A204.1 (cell line): Measurements from ENCODE around the gene KAT2B.

Experiments
- FAIRE-seq: peaks from 2 replicates; lab custom pipeline; 2012; peaks lifted over from hg19 to GRCh38; lab: Jason Lieb, UNC

KAT2B gene

DNA sequence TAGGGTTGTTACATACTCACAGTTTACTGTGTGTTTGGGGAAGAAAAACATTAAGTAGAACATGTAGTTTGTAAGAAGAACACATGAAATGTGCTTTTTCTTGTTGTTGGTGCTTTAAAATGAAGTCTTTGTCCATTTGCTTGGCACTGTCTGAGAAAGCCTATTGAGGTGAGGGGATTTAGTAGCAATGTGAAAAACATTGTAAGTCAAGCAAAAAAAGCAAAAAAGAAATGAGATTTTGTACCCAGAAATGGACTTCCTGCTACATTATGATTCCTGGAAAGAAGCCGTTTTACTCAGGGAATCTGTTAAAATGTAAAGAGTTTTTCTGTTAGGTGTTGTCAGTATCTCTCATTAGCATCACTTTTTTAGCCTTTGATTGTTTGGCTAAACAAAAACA lies 59.9 kb downstream of the KAT2B start:
- FAIRE-seq: no peak

DNA sequence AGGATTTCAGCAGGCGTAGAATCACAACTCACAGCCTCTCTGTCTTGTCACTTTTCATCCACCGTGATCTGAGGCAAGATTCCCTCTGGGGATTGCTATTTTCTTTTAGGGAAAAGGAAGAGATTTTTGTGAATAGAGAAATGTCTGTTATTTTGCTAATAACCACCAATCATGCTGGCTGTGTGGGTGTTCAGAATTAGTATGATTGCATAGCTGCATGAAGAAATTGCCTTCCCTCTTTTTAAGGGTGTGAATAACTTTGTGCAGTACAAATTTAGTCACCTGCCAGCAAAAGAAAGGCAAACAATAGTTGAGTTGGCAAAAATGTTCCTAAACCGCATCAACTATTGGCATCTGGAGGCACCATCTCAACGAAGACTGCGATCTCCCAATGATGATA lies 60.8 kb downstream of the KAT2B start:
- no peak for FAIRE-seq

DNA sequence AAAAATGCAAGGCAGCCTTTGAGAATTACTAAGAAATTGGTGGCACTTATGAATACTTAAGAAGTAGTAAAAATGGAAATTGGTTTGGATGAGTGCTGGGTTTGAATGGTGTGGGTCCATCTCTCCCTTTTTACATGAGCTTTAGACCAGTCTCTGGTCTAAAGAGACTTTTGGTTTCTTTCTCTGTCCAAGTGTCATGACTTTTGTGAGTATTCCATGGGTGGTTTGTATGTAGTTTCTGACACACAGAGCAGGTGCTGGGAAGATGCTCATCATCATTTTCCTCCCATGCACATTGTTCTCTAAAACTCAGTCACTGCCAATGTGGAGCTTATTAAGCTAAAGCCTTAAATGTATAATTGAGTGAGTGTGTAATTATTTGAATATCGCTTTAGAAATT lies 63.5 kb downstream of the KAT2B start:
- FAIRE-seq: no peak

DNA sequence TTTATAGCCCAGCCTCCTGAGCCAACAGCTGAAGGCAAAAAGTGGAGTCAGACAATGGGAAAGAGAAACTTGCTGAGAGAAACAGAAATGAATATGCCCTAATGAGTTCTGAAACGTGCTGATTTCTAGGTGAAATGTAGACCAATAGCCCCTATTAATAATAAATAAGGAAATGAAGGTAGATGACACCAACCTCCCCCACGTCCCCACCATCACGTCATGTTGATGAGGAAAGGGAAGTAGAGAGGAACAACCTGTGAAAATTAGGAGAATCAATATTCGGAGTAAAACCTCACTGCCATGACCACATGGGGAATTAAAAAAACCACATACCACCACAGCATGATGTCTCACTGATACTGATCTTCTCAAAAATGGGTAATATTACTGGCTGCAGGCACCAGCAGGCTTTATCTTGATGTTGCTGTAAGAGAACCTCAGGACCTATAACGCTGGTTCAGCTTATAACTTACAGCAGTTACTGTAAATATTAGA lies 64.0 kb downstream of the KAT2B start:
- no peak for FAIRE-seq

DNA sequence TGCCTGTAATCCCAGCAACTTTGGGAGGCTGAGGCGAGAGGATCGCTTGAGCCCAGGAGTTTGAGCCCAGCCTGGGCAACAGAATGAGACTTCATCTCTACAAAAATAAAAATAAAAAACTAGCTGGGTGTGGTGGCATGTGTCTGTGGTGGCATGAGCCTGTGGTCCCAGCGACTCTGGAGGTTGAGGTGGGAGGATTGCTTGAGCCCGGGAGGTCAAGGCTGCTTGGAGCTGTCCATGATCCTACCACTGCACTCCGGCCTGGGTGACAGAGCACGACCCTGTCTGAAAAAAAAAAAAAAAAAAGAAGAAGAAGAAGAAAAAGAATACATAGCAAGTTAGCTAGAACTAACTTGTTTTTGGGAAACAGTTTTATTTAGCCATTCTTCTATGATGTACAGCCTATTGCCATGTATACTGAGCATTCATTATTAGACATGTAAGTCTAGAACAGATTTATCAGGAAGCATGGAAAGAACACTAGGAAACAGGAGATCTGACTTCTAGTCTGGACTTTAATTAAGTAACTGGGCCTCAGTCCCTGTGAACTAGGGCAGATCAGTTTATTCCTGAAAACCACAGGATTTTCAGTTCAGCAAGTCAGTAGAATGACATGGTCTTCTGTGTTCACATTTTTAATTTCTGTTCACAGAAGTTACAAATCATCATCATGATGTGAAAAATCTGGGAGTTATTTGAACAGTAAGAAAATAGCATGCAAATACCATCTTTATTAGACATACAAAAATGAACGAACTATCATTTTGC lies 65.5 kb downstream of the KAT2B start:
- FAIRE-seq: no peak

DNA sequence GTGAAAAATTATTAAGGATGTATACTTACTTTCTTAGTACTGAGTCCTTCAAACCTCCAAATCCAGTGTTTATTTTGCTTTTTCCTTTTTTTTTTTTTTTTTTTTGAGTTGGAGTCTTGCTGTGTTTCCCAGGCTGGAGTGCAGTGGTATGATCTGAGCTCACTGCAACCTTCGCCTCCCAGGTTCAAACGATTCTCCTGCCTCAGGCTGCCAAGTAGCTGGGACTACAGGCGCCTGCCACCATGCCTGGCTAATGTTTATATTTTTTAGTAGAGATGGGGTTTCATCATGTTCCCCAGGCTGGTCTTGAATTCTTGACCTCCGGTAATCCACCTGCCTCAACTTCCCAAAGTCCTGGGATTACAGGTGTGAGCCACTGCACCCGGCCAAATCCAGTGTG lies 67.5 kb downstream of the KAT2B start:
- FAIRE-seq: no peak

DNA sequence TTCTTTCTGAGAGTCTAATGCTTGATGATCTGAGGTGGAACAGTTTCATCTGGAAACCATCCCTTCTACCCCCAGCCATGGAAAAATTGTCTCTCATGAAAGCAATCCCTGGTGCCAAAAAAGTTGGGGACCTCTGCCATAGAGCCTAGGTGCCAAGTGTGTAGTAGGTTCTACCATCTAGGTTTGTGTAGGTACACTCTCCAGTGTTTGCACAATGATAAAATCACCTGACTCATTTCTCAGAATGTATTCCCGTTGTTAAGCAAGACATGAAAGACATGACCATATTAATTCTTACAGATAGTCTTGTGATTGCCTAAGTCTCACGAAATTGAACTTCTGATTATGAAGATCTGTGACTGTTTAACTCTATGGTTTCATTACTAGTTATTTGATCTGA lies 68.6 kb downstream of the KAT2B start:
- no peak for FAIRE-seq

DNA sequence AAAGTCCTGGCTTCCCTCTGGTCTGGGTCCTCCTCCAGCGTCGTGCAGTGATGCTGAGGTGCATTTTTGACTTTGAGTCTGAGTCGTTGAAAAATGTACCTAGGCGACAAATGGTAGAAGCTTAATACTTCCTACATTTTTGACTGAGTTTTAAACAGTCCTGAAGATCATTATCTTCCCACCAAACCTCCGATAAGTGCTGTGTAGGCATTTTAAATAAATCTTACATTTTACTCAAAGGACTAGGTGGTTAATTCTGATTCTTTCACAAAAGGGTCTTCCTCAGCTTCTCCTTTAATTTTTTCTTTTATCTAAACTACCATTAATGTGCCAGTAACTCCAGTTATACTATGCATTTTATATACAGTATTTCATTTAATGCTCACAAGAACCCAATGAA lies 70.6 kb downstream of the KAT2B start:
- FAIRE-seq: no peak

DNA sequence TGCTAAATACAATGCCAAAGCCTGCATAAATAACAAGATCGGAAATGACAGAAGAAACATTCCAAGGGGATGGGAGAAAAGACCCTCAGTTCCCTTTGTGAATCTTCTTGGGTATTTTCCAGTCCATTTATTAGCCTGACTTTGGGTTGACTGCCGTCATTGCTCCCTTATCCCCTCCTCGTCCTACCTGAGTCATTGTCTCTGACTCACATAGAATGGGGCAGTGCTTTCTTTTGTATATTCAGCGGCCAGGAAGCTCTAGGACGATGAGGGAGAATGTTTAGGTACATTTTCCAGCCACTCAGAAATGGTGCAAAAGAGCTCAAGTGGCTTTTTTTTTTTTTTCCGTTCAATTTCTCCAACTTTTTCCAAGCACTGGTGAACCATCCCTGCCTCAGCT lies 71.6 kb downstream of the KAT2B start:
- no peak for FAIRE-seq

DNA sequence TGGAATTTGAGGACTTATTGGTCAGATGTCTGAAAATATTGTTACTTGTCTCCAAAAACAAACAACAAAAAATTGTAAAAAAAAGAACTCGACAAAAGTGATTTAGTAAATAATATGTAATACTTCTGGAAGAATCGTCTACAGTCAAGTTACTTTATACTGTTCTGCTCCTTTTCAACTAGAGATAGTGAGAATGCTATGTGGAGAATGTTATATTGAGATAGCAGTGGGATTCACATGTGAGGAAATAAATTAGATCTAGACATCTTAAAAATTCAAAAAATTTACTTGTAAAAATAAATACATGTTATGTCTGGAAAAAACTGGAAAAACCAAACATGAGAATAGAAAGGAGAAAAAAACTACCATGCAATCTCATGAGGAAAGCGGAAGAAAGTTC lies 80.8 kb downstream of the KAT2B start:
- no peak for FAIRE-seq

DNA sequence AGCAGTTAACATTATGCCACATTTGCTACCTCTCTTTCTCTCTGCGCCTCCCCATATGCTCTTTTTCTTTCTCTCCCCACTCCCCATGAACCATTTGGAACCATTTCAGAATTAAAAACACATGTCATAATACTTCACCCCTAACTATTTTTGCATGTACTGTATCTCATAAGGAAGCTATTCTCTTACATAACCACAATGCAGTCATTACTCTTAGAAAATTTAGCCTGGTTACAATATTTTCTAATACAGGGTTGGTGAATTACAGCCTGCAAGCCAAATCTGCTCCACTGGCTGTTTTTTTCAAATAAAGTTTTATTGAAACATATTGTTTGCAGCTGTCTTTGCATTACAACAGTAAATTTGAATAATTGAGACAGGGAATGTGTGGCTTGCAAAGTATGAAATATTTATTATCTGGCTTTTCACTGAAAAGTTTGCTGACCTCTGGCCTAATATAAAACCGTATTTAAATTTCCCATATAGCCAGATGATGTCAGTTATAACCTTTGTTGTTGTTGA lies 82.9 kb downstream of the KAT2B start:
- no peak for FAIRE-seq

DNA sequence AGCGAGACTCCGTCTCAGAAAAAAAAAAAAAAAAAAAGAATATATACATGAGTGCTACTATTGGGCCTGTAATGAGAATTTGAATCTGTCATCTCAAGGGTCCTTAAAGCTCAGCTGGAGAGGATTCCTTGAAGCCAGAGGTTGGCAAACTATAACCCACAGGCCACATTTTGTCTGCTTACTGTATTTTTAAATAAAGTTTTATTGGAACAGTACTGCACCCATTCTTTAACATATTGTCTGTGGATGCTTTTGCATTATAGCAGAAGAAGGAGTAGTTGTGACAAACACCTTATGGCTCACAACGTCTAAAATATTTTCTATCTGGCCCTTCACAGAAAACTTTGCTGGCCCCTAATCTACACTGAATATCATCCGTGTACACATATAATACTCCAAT lies 85.0 kb downstream of the KAT2B start:
- no peak for FAIRE-seq

DNA sequence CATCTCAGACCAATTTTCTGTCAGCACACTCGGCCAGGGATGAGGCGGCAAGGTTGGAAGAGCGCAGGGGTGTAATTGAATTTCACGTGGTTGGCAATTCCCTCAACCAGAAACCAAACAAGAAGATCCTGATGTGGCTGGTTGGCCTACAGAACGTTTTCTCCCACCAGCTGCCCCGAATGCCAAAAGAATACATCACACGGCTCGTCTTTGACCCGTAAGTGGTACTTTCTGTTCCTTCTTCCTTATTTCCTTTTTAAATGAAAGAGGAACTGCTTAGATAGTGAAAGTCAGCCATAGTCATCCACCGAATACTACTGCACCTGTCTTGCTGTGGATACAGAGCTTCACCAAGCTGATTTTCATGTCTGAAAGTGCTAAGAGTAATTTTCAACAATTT lies 85.7 kb downstream of the KAT2B start:
- no peak for FAIRE-seq

DNA sequence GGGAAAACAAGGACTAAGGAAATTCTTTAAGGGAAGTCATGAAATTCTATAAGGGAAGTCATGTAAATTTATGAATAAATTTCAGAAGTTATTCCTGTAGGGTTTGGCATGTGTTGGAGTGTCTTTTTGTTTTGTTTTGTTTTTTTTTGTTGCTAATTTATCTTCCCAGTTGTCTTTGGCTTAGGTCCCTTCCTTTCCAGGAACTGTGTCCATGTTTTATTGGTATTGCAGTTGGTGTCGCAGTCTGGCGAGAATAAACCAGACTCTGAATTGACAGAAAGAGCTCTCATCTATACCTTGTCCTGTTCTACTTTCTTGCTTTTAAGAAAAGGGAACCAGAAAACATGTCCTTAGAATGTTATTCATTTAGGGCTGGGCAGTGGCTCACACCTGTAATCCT lies 88.1 kb downstream of the KAT2B start:
- FAIRE-seq: no peak

DNA sequence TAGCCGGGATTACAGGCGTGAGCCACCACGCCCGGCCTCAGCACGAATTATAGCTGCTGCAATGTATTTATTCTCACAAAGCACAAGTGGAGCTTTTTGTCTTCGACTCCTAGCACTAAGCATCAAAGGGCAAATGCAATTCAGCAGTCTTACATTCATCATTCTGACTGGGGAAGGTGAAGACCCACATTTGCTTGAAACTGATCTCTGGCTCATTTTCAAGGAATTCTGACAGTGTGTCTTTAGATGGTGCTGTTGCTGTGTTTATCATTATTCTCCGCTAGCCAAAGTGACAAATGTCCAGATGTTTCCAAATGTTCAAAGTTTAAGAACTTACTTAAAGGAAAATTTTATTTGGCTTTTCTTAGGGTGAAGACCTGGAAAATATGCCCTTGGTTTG lies 89.9 kb downstream of the KAT2B start:
- FAIRE-seq: no peak

DNA sequence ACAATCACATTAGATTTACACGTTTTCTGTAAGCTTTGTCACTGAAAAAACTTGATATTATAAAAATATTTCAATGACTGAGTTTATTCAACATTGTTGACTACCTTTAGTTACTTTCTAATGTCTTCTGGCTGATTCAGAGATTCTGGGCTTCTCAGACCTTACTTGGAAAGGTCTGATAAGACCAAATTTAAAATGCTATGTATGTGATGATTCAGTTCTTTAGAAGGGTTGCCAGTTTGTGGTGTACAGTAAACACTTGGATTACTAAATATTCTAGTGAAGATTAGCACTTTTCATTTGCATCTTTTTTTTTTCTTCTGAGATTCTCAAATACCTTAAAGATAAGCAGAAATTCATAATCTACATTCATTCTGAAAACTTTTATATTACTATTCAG lies 96.0 kb downstream of the KAT2B start:
- FAIRE-seq: no peak

DNA sequence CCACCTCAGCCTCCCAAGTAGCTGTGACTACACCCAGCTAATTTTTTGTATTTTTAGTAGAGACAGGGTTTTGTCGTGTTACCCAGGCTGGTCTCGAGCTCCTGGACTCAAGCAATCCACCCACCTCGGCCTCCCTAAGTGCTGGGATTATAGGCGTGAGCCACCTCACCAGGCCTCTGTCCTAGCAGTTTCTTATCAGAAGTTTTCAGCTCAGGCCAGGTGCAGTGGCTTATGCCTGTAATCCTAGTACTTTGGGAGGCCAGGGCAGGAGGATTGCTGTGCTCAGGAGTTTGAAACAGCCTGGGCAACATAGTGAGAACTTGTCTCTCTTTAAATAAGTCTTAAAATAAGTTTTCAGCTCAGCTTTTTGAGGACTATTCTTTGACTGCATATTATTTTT lies 97.4 kb downstream of the KAT2B start:
- no peak for FAIRE-seq

DNA sequence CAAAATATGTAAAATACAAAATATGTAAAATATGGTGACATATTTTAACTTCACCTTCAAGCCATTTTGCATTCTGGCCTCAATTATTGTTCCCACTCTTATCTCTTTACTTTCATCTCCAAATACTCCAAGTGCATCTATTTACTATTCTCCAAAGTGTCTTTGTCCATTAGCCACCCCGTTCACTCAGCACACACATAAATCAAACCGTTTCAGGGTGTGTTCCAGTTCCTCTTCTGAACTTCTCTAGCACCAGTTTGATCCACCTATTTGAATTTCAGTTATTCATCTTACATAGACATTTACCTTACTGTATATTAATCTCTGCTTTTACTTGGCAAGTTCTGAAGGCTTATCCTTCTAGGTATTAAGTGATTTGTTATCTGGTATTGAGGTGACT lies 100.6 kb downstream of the KAT2B start:
- no peak for FAIRE-seq

DNA sequence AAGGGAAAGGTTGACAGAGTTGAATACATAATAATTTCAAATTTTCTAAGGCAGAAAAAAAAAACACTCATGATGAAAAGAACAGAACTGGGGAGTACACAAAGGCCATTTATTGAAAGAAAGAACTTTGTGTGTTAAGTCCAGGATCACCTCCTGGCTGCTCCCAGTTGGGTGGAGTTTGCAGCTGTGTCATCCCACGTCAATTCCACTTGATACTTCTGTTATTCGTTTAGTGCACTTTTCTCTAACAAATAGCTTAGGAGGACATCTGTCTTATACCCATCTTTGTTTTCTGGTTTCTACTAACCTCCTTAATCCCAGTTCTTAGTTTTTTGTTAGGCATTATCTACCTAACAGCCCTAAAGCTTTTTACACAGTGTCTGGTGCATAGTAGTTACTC lies 101.1 kb downstream of the KAT2B start:
- FAIRE-seq: no peak

DNA sequence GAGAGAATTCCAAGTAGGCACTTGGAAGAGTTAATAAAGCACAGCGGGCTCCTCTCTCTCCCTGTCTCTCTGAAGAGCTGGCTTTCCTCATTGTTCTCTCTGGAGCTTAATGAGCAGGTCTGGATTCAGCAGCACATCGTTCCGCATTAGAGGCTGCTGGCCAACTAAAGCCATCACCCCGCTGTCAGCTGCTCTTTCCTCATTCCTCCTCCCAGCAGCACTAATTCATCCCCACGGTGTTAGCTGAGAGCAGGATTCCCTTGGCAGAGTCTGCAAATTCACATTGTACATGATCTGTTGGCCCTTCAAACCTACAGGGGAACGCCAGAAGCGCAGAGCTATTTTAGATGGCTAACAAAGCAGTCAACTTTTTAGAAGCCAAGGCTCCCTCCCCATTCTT lies 101.6 kb downstream of the KAT2B start:
- FAIRE-seq: no peak

DNA sequence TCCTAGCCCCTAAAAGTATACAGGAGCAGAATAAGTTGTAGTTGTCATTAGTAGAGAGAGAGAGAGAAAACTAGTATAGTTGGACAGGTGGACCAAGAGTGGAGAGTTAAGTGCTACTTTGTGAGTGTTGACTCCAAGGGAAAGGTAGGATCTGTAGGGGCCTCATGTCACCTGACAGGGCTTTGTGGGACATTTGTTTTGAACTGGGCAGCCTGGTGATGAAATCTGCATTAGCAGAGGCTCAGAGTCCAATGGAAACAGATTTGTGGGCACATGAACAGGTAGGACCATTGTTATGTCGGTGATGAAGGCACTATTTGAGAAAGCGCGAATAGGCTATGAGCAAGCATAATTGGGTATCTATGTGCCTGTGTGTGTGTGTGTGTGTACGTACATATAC lies 102.3 kb downstream of the KAT2B start:
- FAIRE-seq: no peak

DNA sequence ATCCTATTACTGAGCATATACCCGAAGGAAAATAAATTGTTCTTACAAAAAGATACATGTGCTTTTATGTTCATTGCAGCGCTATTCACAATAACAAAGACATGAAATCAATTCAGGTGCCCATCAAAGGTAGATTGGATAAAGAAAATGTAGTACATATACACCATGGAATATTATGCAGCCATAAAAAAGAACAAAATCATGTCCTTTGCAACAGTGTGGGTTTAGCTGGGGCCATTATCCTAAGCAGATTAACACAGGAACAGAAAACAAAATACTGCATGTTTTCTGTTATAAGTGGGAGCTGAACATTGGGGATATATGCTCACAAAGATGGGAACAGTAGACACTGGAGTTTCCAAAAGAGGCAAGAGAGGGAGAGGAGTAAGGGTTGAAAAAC lies 103.3 kb downstream of the KAT2B start:
- FAIRE-seq: no peak

DNA sequence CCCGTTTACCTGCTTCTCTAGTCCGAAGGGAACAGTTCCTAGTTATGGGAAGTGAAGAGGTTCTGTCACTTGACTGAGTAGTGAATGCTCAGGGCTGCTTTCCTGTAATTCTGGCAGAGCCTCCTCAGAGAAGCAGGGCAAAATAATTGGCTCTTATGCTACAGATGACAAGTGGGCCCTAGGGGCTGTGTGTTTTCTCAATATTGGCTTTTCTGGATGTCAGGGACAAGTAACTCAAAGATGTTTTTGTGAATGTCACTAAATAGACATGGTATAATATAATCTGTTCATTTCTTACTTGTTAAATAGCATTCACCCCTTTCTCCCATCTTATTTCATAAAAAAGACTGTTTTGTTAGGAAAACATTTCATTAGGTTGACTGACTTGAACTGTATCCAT lies 105.6 kb downstream of the KAT2B start:
- no peak for FAIRE-seq

DNA sequence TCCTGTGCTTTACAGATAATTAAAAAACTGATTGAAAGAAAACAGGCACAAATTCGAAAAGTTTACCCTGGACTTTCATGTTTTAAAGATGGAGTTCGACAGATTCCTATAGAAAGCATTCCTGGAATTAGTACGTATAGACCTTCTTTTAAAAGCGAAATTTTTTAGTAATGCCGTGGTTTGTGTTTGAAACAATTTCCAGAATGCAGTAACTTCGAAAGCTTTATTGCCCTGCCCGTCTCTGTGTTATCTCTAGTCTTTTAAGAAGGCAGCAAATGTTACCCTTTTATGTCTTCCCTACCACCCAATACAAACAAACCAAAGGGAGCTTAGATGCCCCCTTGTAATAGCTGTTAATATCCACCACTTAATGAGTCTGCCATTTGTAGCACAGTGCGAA lies 106.1 kb downstream of the KAT2B start:
- no peak for FAIRE-seq

DNA sequence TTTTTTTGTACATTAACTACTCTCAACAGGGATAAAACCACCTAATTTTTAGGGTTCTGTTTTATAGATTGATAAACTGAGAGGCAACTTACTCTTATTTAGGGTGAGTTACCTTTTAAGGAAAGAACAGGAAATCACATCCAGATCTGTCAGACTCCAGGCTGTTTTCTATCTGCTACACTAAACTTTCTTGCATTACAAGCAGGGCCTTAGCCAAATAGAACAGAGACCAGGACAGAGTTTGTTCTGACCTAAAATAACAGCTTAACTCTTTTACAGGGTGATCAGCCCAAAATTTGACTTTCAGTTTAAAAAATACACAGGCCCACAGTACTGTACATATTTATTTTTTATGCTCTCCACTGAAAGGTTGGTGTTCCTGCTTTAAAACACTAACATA lies 107.1 kb downstream of the KAT2B start:
- FAIRE-seq: no peak
